Transverse colon (tissue), 4 donors: ENCODE data around the gene GNG14. TPM values are rescaled to one million over a fixed set of nuclear protein-coding genes. Genes with fewer than 3 reads are reported as not detected.
"Not testable (repeated sequence)": the region's sequence is repeated elsewhere in the genome, so short reads cannot be mapped to it uniquely, and the experiment has no call there.

ENCODE experiments used
- DNase-seq: peaks from one replicate; pipeline ENCODE4 v3.0.0-alpha.2; 2019
- H3K27ac ChIP-seq, 4 donors: fragments of 200-600 bp; sonication (generic); 2 replicates each; pipeline ENCODE4 v1.5.1; 2016 to 2018; ENCODE audit warnings: inconsistent platforms in 4 of 4
- H3K27me3 ChIP-seq: fragments of 200-600 bp; sonication (generic); 2 replicates; pipeline ENCODE4 v1.5.1; 2017; ENCODE audit warnings: inconsistent platforms
- H3K36me3 ChIP-seq, 4 donors: fragments of 200-600 bp; sonication (generic); 2 replicates each; pipeline ENCODE4 v1.5.1; 2017 to 2019; ENCODE audit warnings: inconsistent platforms in 4 of 4
- H3K4me1 ChIP-seq, 4 donors: fragments of 200-600 bp; sonication (generic); 2 replicates each; pipeline ENCODE4 v1.5.1; 2017 to 2020; ENCODE audit warnings: inconsistent platforms in 4 of 4
- H3K4me3 ChIP-seq, 4 donors: fragments of 200-600 bp; sonication (generic); 1 replicate in 1 of 4; 2 replicates in 3 of 4; pipeline versions ENCODE4 v1.5.1 to v1.6.1; 2017 to 2019; ENCODE audit warnings: inconsistent platforms in 4 of 4
- H3K9me3 ChIP-seq, 2 donors: fragments of 200-600 bp; sonication (generic); 2 replicates each; pipeline ENCODE4 v1.5.1; 2017 to 2019; ENCODE audit warnings: inconsistent platforms in 2 of 2
- EP300 ChIP-seq: sonication (generic); formaldehyde crosslinking; IDR thresholded peaks from one replicate; pipeline ENCODE4 v1.6.1; 2017; ENCODE audit warnings: antibody characterized with exemption, low read depth
- POLR2A ChIP-seq: fragments of 450-650 bp; IDR thresholded peaks from one replicate; pipeline ENCODE4 v1.6.1; 2016; ENCODE audit warnings: antibody characterized with exemption, mild to moderate bottlenecking, moderate library complexity
- POLR2AphosphoS5 ChIP-seq, 3 donors: sonication (generic); formaldehyde crosslinking; IDR thresholded peaks; one replicate each; pipeline ENCODE4 v1.6.1; 2016; ENCODE audit warnings: antibody characterized with exemption in 3 of 3
- WGBS, 2 donors: methylation state at CpG; one replicate each; pipeline ENCODE4 v1.1.5; 2018; ENCODE audit warnings: low coverage in 1 of 2; 5-methylcytosine and 5-hydroxymethylcytosine counted together
- in situ Hi-C, 4 donors: fragments of 200-750 bp; cut with MboI; loops; one replicate each; pipeline versions ENCODE4 v1.15.0 to v1.15.1; 2017; ENCODE audit warnings: low sequenced_read_pairs in 3 of 4, low pct_ligation_motif_present in 1 of 4, low pct_unique_long_range_greater_than_20kb in 1 of 4
- intact Hi-C: fragments of 100-400 bp; cut with DNase I; formaldehyde crosslinking; loops from one replicate; pipeline ENCODE4 v1.15.1; 2023; ENCODE audit warnings: low total_unique reads
- total RNA-seq, 4 donors: library from RNA; depleted of rRNA; stranded (reverse); fragments of >200 nt; gene quantifications; one replicate each; pipeline ENCODE4 v1.1.0, GENCODE V29; 2016
- TF ChIP-seq, protein P1 (sequence below), 5 experiments: fragments of 200-600 bp in 3 of 5; fragments of 450-650 bp in 2 of 5; sonication (generic) in 3 of 5; IDR thresholded peaks; 1 replicate in 2 of 5; 2 replicates in 3 of 5; pipeline ENCODE4 v1.5.1; 2016 to 2017; ENCODE audit warnings: antibody characterized with exemption in 5 of 5, inconsistent platforms in 3 of 5, mild to moderate bottlenecking in 2 of 5, moderate library complexity in 1 of 5

GNG14 gene
- total RNA-seq, 4 donors from 2014 or later = not detected

DNA sequence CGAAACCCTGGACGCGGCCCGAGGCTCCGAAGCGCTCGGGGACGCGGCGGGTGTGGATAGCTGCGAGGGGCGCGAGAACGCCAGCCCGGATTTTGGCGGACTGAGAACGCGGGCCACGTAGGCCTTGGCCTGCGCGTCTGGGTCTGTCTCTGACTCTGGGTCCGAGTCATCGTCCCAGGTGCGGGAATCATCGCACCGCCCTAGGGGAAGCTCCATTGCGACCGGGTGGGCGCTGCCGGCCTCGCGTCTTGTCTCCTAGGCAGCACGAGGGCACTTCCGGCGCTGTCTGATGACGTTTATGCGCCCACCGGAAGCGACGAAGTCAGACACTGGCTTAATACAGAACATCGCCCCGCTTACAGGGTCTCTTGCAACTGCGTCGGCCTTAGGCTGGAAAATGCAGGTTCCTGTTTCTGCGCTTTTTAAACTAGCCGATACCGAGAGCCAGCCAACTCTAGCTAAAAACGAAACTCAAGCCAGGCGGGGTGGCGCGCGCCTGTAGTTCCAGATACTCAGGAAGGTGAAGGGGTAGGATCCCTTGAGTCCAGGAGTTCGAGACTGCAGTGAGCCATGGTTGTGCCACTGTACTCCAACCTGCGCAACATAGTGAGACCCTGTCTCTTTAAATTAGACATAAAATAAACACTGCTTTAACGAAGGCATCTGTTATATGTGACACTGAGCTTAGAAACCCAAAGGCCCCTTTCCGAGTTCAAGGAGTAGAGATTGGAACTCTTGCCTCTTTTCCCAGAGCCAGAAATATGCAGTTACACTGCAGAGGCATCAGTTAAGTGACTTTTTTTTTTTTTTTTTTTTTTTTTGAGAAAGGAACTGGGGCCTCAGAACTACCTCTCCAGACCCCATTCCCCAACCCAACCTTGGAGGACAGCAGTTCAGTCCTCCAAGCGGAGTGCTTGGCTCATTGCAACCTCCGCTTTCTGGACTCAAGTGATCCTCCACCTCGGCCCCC lies 8.9 kb downstream of the GNG14 start, which contains the start of gene FBXW9:
FBXW9 (minus strand) TSS at position 266 of the 970 bp plus-strand sequence; CDS start at position 216, 50 bp downstream.
- 6 to 15% methylated on average over 3 to 54 of the region's 59 CpGs for WGBS, 2 donors
- peak within 1 kb of the TSS; percentile 63 to 91 (median 81) for H3K4me3 ChIP-seq
- H3K27ac ChIP-seq = peak within 1 kb of the TSS; percentile 80 to 97 (median 88)
- H3K36me3 ChIP-seq = peaks cover 0 to 10% (median 3%) of the 10 kb centered on the region in 4 donors
- H3K27me3 ChIP-seq = no peaks in the 10 kb centered on the region
- peaks cover 0 to 19% (median 12%) of the 10 kb centered on the region in 4 donors for H3K4me1 ChIP-seq
- intact Hi-C loops (no loop called here), in situ Hi-C loops (no loop called here)
- no peaks in the 10 kb centered on the region for H3K9me3 ChIP-seq
- DNase-seq = peak; percentile 97
- peak; percentile 76 for TF ChIP-seq POLR2A
- TF ChIP-seq POLR2AphosphoS5 (IDR thresholded peaks at IDR 0.05) = peak; percentile 84 to 93 (median 91)
- no peak for TF ChIP-seq EP300
- TF ChIP-seq, protein P1, sequence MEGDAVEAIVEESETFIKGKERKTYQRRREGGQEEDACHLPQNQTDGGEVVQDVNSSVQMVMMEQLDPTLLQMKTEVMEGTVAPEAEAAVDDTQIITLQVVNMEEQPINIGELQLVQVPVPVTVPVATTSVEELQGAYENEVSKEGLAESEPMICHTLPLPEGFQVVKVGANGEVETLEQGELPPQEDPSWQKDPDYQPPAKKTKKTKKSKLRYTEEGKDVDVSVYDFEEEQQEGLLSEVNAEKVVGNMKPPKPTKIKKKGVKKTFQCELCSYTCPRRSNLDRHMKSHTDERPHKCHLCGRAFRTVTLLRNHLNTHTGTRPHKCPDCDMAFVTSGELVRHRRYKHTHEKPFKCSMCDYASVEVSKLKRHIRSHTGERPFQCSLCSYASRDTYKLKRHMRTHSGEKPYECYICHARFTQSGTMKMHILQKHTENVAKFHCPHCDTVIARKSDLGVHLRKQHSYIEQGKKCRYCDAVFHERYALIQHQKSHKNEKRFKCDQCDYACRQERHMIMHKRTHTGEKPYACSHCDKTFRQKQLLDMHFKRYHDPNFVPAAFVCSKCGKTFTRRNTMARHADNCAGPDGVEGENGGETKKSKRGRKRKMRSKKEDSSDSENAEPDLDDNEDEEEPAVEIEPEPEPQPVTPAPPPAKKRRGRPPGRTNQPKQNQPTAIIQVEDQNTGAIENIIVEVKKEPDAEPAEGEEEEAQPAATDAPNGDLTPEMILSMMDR (IDR thresholded peaks at IDR 0.05) = no peak

DNA sequence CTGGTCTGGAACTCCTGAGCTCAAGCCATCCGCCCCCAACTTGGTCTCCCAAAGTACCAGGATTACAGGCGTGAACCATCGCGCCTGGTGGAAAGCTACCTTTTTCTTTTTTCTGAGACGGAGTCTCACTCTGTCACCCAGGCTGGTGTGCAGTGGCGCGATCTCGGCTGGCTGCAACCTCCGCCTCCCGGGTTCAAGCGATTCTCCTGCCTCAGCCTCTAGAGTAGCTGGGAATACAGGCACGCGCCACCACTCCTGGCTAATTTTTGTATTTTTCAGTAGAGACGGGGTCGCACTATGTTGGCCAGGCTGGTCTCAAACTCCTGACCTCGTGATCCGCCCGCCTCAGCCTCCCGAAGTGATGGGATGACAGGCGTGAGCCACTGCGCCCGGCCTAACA lies 9.6 kb downstream of the GNG14 start:
- 97% methylated on average over 22 of the region's 22 CpGs; no CpG with 5 or more reads in 1 of the 2 donors for WGBS, 2 donors
- intact Hi-C loops, DNase-seq, H3K4me3 ChIP-seq, H3K9me3 ChIP-seq, H3K27me3 ChIP-seq, in situ Hi-C loops: not testable (repeated sequence)
- H3K4me1 ChIP-seq = peaks cover 0 to 19% (median 12%) of the 10 kb centered on the region in 4 donors
- peak overlapping the region in 1 of 4 donors; percentile 97 for H3K27ac ChIP-seq
- peaks cover 0 to 18% (median 7%) of the 10 kb centered on the region in 4 donors for H3K36me3 ChIP-seq

DNA sequence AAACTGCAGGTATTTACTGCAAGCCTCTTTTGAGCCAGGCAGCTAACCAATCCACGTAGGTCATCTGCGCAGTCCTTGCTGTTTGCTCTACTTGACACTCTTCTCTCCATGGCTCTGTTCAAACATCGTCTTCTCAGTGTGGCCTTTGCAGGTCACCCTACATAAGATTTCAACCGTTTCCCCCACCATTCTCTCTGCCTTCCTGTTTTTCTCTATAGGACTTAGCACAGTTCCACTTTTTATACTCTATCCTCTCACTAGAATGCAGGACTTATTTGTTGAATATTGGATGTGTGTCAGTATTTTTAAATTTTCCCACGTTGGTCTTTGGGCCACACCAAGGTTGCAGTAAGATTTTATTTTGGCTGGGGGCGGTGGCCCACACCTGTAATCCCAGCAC lies 10.3 kb downstream of the GNG14 start:
- Histone ChIP-seq H3K27me3 (no peaks in the 10 kb centered on the region), H3K27ac (no peak overlapping the region), H3K4me3 (no peak overlapping the region), H3K4me1 (peaks cover 0 to 19% (median 12%) of the 10 kb centered on the region in 4 donors), H3K9me3 (no peaks in the 10 kb centered on the region), H3K36me3 (peaks cover 0 to 25% (median 11%) of the 10 kb centered on the region in 4 donors)
- in situ Hi-C loops (no loop called here), intact Hi-C loops (no loop called here)
- TF ChIP-seq POLR2A (no peak), EP300 (no peak), POLR2AphosphoS5 (IDR thresholded peaks at IDR 0.05) (no peak)
- TF ChIP-seq, protein P1 (IDR thresholded peaks at IDR 0.05) = no peak
- no peak for DNase-seq
- 76 to 83% methylated on average over 2 to 6 of the region's 6 CpGs for WGBS, 2 donors

DNA sequence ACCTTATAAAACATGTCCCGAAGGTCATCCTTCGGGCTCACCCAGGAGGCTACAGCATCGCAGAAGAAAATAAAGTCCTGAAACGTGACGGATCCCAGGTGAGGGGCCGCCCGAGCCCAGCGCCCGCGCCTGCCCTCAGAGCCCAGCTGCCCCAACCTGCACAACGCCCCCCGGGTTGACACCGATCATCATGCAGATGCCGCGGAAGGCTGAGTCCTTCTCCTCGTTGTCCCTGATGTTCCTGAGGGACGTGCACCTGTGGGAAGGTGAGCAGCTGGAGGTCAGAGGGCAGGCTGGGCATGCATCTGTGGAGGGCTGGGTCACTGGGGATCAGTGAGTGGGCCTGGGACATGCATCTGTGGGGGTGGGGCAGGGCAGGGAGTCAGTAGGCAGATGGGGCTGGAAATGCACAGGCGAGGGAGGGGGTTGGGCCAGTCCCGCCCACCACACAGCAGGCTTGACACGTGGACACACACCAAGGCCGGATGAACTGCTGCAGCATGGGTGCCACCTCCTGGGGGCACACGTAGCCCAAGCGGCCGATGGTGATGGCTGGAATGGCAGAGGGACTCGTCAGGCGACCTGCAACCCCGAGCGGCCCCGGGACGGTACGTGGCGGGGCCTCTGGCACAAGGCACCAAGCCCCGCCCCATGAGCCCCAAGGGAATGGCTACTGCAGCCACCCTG lies 13.9 kb downstream of the GNG14 start:
- intact Hi-C loops (no loop called here), in situ Hi-C loops (no loop called here)
- H3K27me3 ChIP-seq = no peaks in the 10 kb centered on the region
- H3K9me3 ChIP-seq = no peaks in the 10 kb centered on the region
- H3K4me1 ChIP-seq = peaks cover 0 to 6% (median 3%) of the 10 kb centered on the region in 4 donors
- 91 to 100% methylated on average over 2 to 33 of the region's 33 CpGs for WGBS, 2 donors
- no peak overlapping the region for H3K27ac ChIP-seq
- no peak overlapping the region for H3K4me3 ChIP-seq
- no peak for TF ChIP-seq EP300
- TF ChIP-seq POLR2A = no peak
- TF ChIP-seq, protein P1 (IDR thresholded peaks at IDR 0.05) = no peak
- no peak for TF ChIP-seq POLR2AphosphoS5 (IDR thresholded peaks at IDR 0.05)
- no peak for DNase-seq
- peaks cover 0 to 61% (median 23%) of the 10 kb centered on the region in 4 donors for H3K36me3 ChIP-seq
